Tibial nerve (tissue), 3 donors: ENCODE results near the gene ROMO1.

Experiments
- POLR2A ChIP-seq, 2 donors: fragments of 450-650 bp; IDR thresholded peaks; one replicate each; pipeline ENCODE4 v1.6.1; 2017; ENCODE audit warnings: antibody characterized with exemption in 2 of 2, mild to moderate bottlenecking in 2 of 2, moderate library complexity in 2 of 2
- TF ChIP-seq, protein P1 (sequence below), 5 experiments: fragments of 200-600 bp in 3 of 5; fragments of 450-650 bp in 2 of 5; sonication (generic) in 3 of 5; IDR thresholded peaks; one replicate each; pipeline ENCODE4 v1.5.1; 2016 to 2019; ENCODE audit warnings: antibody characterized with exemption in 5 of 5, mild to moderate bottlenecking in 3 of 5, moderate library complexity in 2 of 5

DNA sequence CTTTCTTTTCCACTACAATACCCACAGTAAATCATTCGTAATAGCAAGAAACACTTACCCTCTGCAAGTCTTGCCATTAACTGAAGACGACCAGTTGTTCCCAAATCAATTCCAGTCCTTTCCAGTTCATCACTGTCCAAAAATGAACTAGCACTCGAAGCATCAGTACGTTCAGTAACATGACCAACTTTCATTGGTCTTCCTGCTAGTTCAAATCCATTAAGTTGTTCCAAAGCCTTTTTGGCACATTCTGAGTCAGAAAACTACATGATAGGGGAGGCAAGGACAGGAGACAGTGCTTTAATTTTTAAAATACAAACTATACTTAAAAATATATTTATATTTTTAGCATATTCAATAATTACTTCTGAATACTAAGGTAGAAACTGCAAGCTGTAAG is 14.9 kb downstream of the ROMO1 start:
- TF ChIP-seq, protein P1, sequence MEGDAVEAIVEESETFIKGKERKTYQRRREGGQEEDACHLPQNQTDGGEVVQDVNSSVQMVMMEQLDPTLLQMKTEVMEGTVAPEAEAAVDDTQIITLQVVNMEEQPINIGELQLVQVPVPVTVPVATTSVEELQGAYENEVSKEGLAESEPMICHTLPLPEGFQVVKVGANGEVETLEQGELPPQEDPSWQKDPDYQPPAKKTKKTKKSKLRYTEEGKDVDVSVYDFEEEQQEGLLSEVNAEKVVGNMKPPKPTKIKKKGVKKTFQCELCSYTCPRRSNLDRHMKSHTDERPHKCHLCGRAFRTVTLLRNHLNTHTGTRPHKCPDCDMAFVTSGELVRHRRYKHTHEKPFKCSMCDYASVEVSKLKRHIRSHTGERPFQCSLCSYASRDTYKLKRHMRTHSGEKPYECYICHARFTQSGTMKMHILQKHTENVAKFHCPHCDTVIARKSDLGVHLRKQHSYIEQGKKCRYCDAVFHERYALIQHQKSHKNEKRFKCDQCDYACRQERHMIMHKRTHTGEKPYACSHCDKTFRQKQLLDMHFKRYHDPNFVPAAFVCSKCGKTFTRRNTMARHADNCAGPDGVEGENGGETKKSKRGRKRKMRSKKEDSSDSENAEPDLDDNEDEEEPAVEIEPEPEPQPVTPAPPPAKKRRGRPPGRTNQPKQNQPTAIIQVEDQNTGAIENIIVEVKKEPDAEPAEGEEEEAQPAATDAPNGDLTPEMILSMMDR (IDR thresholded peaks at IDR 0.05) = no peak
- TF ChIP-seq POLR2A (IDR thresholded peaks at IDR 0.05) = no peak
